Heart left ventricle (tissue), 16 donors: ENCODE measurements around the gene TBX4. TPM values are rescaled to one million over a fixed set of nuclear protein-coding genes. Genes with fewer than 3 reads are reported as not detected.

Source experiments
- ATAC-seq, 4 donors: fragments of 200-7000 bp; cut with Tn5 transposase; one replicate each; pipeline ENCODE4 v1.9.1; 2020 to 2022; ENCODE audit warnings: moderate library complexity in 4 of 4, mild to moderate bottlenecking in 3 of 4, moderate number of reproducible peaks in 1 of 4
- DNase-seq, 5 donors: peaks; one replicate each; pipeline ENCODE4 v3.0.0-alpha.2; 2020
- H3K27ac ChIP-seq, 12 donors: fragments of 200-600 bp; sonication (generic) in 4 of 12; one replicate each; pipeline versions ENCODE4 v1.5.0 to v1.8.0; 2016 to 2022; ENCODE audit warnings: mild to moderate bottlenecking in 2 of 12
- H3K27me3 ChIP-seq, 9 donors: fragments of 200-600 bp; sonication (generic) in 2 of 9; one replicate each; pipeline versions ENCODE4 v1.5.1 to v1.8.0; 2016 to 2022; ENCODE audit warnings: mild to moderate bottlenecking in 3 of 9
- H3K36me3 ChIP-seq, 9 donors: fragments of 200-600 bp; sonication (generic) in 2 of 9; one replicate each; pipeline versions ENCODE4 v1.5.0 to v1.8.0; 2018 to 2022; ENCODE audit warnings: mild to moderate bottlenecking in 2 of 9
- H3K4me1 ChIP-seq, 12 donors: fragments of 200-600 bp; sonication (generic) in 4 of 12; one replicate each; pipeline versions ENCODE4 v1.5.0 to v1.8.0; 2016 to 2022; ENCODE audit warnings: mild to moderate bottlenecking in 3 of 12
- H3K4me3 ChIP-seq, 12 donors: fragments of 200-600 bp; sonication (generic) in 4 of 12; one replicate each; pipeline versions ENCODE4 v1.5.0 to v1.8.0; 2017 to 2022; ENCODE audit warnings: mild to moderate bottlenecking in 9 of 12, moderate library complexity in 4 of 12
- H3K9me3 ChIP-seq, 12 donors: fragments of 200-600 bp; sonication (generic) in 4 of 12; one replicate each; pipeline versions ENCODE4 v1.5.0 to v1.8.0; 2016 to 2022; ENCODE audit warnings: mild to moderate bottlenecking in 1 of 12
- CTCF ChIP-seq, 12 donors: fragments of 200-600 bp; sonication (generic) in 4 of 12; IDR thresholded peaks; one replicate each; pipeline versions ENCODE4 v1.5.0 to v1.8.0; 2018 to 2022; ENCODE audit warnings: antibody characterized with exemption in 12 of 12, mild to moderate bottlenecking in 5 of 12
- POLR2A ChIP-seq, 2 donors: fragments of 450-650 bp; IDR thresholded peaks; one replicate each; pipeline ENCODE4 v1.6.1; 2017; ENCODE audit warnings: antibody characterized with exemption in 2 of 2, mild to moderate bottlenecking in 2 of 2, moderate library complexity in 2 of 2
- WGBS, 4 donors: extraction: QIAGEN DNeasy Blood & Tissue Kit in 2 of 4; methylation state at CpG; one replicate each; pipeline versions ENCODE4 v1.1.5 to v1.1.7; 2013 to 2018; 5-methylcytosine and 5-hydroxymethylcytosine counted together
- intact Hi-C, 10 donors: fragments of 100-400 bp; cut with DNase I; formaldehyde crosslinking; loops; one replicate each; pipeline versions ENCODE4 v1.11.1 to v1.14.2; 2022
- polyA plus RNA-seq, 2 donors: library from polyadenylated mRNA; stranded (reverse); fragments of 200-250 nt; gene quantifications; one replicate each; pipeline ENCODE4 v1.2.3, GENCODE V29; 2013
- total RNA-seq, 9 donors: library from RNA; depleted of rRNA in 2 of 9; stranded (reverse); fragments of >200 nt in 2 of 9; fragmentation: NEBNext Ultra II Directional in 3 of 9; extraction: Animal tissue kit (Norgen Biotek cat#: 25700) in 3 of 9; gene quantifications; one replicate each; pipeline versions ENCODE4 v1.1.0 to v1.2.4, GENCODE V29; 2016 to 2023
- donor health status: ischemic (EF 13 %, LVEDD 7.1; RV severe dilation, severe dysfunction).
- donor health status: healthy with polysubstance abuse.
- donor health status: DM: no; HTN: yes; CAD: no.
- donor health status: DM: no; HTN: no; CAD: no.
- donor health status: ischemic (EF 25% LVEDD 6.9; RV normal size, moderate dysfunction).
- donor health status: ischemic (EF 25% LVEDD 5.7; RV mildly dilated, moderate dysfunction).
- donor health status: healthy.
- donor health status: DM: yes; HTN: yes; CAD: no.
- donor health status: ischemic (EF 35%, LVEDD 5.7; RV mildly dilated, moderate dysfunction).
- donor health status: nonischemic (EF 11% LVEDD 7.7; RV severe dilation, severe dysfunction).
- donor health status: DM: yes; HTN: yes; CAD: no.
- donor health status: PGD.
- donor health status: ischemic (EF 29% LVEDD 5.4; RV normal size, mild dysfunction).
- donor health status: nonischemic (EF 23%, LVEDD 6.1; RV moderate dilation, normal function).

TBX4 gene
- total and polyA plus RNA-seq, 11 donors, result 0.07 to 0.29 (median 0.10) TPM; not detected in 7

GRCh38 chr17:61453566-61454380, 1.6 kb downstream of the TBX4 start:
- no peak overlapping the region for H3K4me3 ChIP-seq
- 18 to 28% (median 23%) methylated on average over 17 of the region's 17 CpGs for whole genome bisulfite sequencing, 4 donors
- TF ChIP-seq CTCF (IDR thresholded peaks at IDR 0.05) (no peak), POLR2A (IDR thresholded peaks at IDR 0.05) (no peak)
- ATAC-seq (no peak), DNase-seq (no peak)
- no peaks in the 10 kb centered on the region for H3K9me3 ChIP-seq
- no peak overlapping the region for H3K27ac ChIP-seq
- H3K27me3 ChIP-seq, result peaks cover 56 to 99% (median 85%) of the 10 kb centered on the region in 9 donors
- no peaks in the 10 kb centered on the region for H3K36me3 ChIP-seq
- intact Hi-C loops, result no loop called here
- peaks cover 0 to 44% (median 18%) of the 10 kb centered on the region in 12 donors for H3K4me1 ChIP-seq

- Histone ChIP-seq H3K27ac (no peak overlapping the region), H3K27me3 (peaks cover 56 to 100% (median 93%) of the 10 kb centered on the region in 9 donors), H3K9me3 (no peaks in the 10 kb centered on the region), H3K4me3 (no peak overlapping the region), H3K4me1 (peaks cover 0 to 44% (median 18%) of the 10 kb centered on the region in 12 donors), H3K36me3 (no peaks in the 10 kb centered on the region)
- ATAC-seq, result no peak
- no peak for TF ChIP-seq POLR2A (IDR thresholded peaks at IDR 0.05)
- TF ChIP-seq CTCF (IDR thresholded peaks at IDR 0.05), result no peak
- WGBS, 4 donors, result 10 to 19% (median 15%) methylated on average over 66 to 86 of the region's 86 CpGs
- intact Hi-C loops, result no loop called here
- DNase-seq, result peak in 1 of 5 donors; percentile 56
Measured at GRCh38 chr17:61454381-61455323, 2.4 kb downstream of the TBX4 start.

GRCh38 chr17:61455324-61456060, 3.3 kb downstream of the TBX4 start:
- Histone ChIP-seq H3K4me3 (no peak overlapping the region), H3K36me3 (no peaks in the 10 kb centered on the region), H3K4me1 (peaks cover 0 to 44% (median 18%) of the 10 kb centered on the region in 12 donors), H3K9me3 (no peaks in the 10 kb centered on the region), H3K27ac (no peak overlapping the region), H3K27me3 (peaks cover 62 to 100% (median 99%) of the 10 kb centered on the region in 9 donors)
- TF ChIP-seq CTCF (IDR thresholded peaks at IDR 0.05), result no peak
- TF ChIP-seq POLR2A (IDR thresholded peaks at IDR 0.05), result no peak
- intact Hi-C loops, result no loop called here
- ATAC-seq, result no peak
- DNase-seq, result peak in 1 of 5 donors; percentile 26
- 52 to 63% (median 60%) methylated on average over 18 of the region's 18 CpGs for WGBS, 4 donors
